ENCODE results near the gene GPR152. TPM values are rescaled to one million over a fixed set of nuclear protein-coding genes. Genes with fewer than 3 reads are reported as not detected.

Gene GPR152
- polyA plus RNA-seq, 2 of the 4 experiments (the other 2 are of a cell fraction), result not detected

- POLR2A ChIA-PET, result no interaction called here
- WGBS (ENCODE audit: missing lambda C conversion rate), result 88% methylated on average over 19 of the region's 19 CpGs
- Histone ChIP-seq H3K4me2 (no peak overlapping the region), H3K4me3 (no peak overlapping the region), H3K4me1 (peaks cover 2% of the 10 kb centered on the region), H3K9me3 (no peaks in the 10 kb centered on the region), H3K27ac (no peak overlapping the region)
- FAIRE-seq (no peak), DNase-seq (ENCODE audit: low read depth in 1 of 2, low spot score in 1 of 2) (no peak), ATAC-seq (no peak)
- no peak for TF ChIP-seq FOSL2 (IDR thresholded peaks at IDR 0.05)
- no peak for TF ChIP-seq FOSL2 (CRISPR knock-in tag; IDR thresholded peaks at IDR 0.05)
- no peak for TF ChIP-seq TP53 (CRISPR knock-in tag; IDR thresholded peaks at IDR 0.05)
- CTCF ChIA-PET, result interaction anchor here (1.2 to 3.3 kb wide), 3 partner anchors 10 to 107 kb away, joined by 3 to 11 read pairs (median 4); no protein-coding TSS in a partner anchor
Observed at GRCh38 chr11:67458266-67458665, 5.7 kb upstream of the GPR152 start.

- DNase-seq (ENCODE audit: low read depth in 1 of 2, low spot score in 1 of 2) (no peak), FAIRE-seq (no peak), ATAC-seq (no peak)
- CTCF ChIA-PET, result interaction anchor here (1.2 to 3.3 kb wide), 3 partner anchors 10 to 27 kb away, joined by 3 to 11 read pairs (median 5); no protein-coding TSS in a partner anchor
- no peak overlapping the region for H3K4me3 ChIP-seq
- POLR2A ChIA-PET, result no interaction called here
- no peak overlapping the region for H3K27ac ChIP-seq
- no peaks in the 10 kb centered on the region for H3K4me1 ChIP-seq
- no peaks in the 10 kb centered on the region for H3K9me3 ChIP-seq
- no peak overlapping the region for H3K4me2 ChIP-seq
- no peak for TF ChIP-seq FOXS1 (CRISPR knock-in tag; IDR thresholded peaks at IDR 0.05)
- TF ChIP-seq RAD21 (conservative IDR thresholded peaks at IDR 0.05 in 1 of 2, IDR thresholded peaks at IDR 0.05 in 1 of 2), result no peak
- 93% methylated on average over 11 of the region's 12 CpGs for WGBS (ENCODE audit: missing lambda C conversion rate)
Observed at GRCh38 chr11:67457453-67457852, 4.9 kb upstream of the GPR152 start.

GRCh38 chr11:67456068-67456705 is 3.7 kb upstream of the GPR152 start:
- TF ChIP-seq MAZ (IDR thresholded peaks at IDR 0.05; ENCODE audit: borderline replicate concordance, low read depth, low read length) (no peak), KDM1A (IDR thresholded peaks at IDR 0.05; ENCODE audit: low read depth) (no peak), BCL3 (IDR thresholded peaks at IDR 0.05) (no peak), TP53 (CRISPR knock-in tag; IDR thresholded peaks at IDR 0.05) (no peak), FOXS1 (CRISPR knock-in tag; IDR thresholded peaks at IDR 0.05) (no peak), RNF2 (IDR thresholded peaks at IDR 0.05; ENCODE audit: borderline replicate concordance, low read depth) (no peak), HOXA7 (CRISPR knock-in tag; IDR thresholded peaks at IDR 0.05) (no peak), MAFK (IDR thresholded peaks at IDR 0.05; ENCODE audit: partially characterized antibody) (no peak), SMC3 (IDR thresholded peaks at IDR 0.05) (no peak), CTCF (IDR thresholded peaks at IDR 0.05) (no peak), SREBF2 (IDR thresholded peaks at IDR 0.05) (no peak), RFX5 (IDR thresholded peaks at IDR 0.05) (no peak), HMGXB4 (CRISPR knock-in tag; IDR thresholded peaks at IDR 0.05; ENCODE audit: borderline replicate concordance) (no peak), TFCP2L1 (CRISPR knock-in tag; IDR thresholded peaks at IDR 0.05) (no peak)
- WGBS (ENCODE audit: missing lambda C conversion rate), result 69% methylated on average over 16 of the region's 25 CpGs
- POLR2A ChIA-PET, result no interaction called here
- CTCF ChIA-PET, result interaction anchor here (0.9 to 2.1 kb wide), 3 partner anchors 12 to 69 kb away, joined by 3 to 5 read pairs (median 4); no protein-coding TSS in a partner anchor
- no peak overlapping the region for H3K4me3 ChIP-seq
- FAIRE-seq, result no peak
- peak; percentile 23 to 24; a peak in 2 of 6 replicates for ATAC-seq
- H3K4me1 ChIP-seq, result no peaks in the 10 kb centered on the region
- DNase-seq (ENCODE audit: low read depth in 1 of 2, low spot score in 1 of 2), result no peak
- no peak overlapping the region for H3K4me2 ChIP-seq
- no peaks in the 10 kb centered on the region for H3K9me3 ChIP-seq
- no peak overlapping the region for H3K27ac ChIP-seq

Measured in A549 (cell line).